ENCODE measurements around the gene PIK3R3. TPM values are rescaled to one million over a fixed set of nuclear protein-coding genes. Genes with fewer than 3 reads are reported as not detected.
"Not testable (repeated sequence)": the region's sequence is repeated elsewhere in the genome, so short reads cannot be mapped to it uniquely, and the experiment has no call there.

The PIK3R3 gene
- polyA plus RNA-seq, 4 donors = 23.1 to 38.3 (median 25.4) TPM

DNA sequence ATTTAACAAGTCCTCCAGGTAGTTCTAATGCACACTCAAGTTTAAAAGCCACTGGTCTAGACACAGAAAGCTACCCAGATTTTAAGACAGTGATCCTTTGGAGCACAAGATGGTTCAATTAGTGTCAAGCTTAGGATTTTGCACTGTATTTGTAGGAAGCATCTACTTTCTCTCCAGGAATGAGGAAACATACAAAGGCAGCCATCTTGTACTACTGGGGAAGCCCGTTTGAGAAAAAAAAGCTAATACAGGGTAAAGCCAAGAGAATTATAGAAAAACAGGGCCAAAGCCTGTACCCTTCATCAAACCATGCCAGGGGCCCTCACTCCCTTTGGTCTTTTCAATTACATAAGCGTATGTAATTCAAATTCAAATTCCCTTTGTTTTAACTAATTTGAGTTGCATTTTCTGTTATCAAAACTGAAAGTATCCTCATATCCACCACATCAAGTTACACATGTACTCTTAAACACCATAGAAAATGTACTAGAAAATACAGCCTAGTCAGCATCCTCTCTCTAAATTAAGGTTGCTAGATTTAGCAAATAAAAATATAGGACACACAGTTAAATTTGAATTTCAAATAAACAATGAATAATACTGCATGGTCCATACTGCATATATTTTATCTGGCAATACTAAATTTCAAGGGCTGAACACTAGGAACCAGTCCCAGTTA, 17.4 kb downstream of the PIK3R3 start:
- no peak for DNase-seq (ENCODE audit: low read depth in 4 of 4, low spot score in 3 of 4)

DNA sequence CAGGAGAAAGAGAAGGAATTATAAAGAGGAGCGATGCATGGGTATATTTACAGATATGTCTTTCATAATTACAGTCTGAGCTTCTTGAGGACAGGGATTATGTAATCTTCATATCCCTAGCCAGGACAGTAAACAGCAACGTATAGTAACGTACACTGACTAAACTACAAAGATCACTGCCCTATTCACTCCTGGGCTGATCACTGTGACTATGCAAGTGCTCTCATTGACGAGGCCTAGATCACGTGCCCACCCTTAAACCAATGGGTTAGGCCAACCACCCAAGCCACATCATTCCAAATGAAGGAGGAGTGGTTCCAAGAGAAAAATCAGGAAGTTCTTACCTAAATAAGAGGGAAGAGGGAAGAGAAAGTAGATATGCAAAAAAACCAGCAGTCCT, 18.5 kb downstream of the PIK3R3 start:
- DNase-seq (ENCODE audit: low read depth in 4 of 4, low spot score in 3 of 4) = no peak

DNA sequence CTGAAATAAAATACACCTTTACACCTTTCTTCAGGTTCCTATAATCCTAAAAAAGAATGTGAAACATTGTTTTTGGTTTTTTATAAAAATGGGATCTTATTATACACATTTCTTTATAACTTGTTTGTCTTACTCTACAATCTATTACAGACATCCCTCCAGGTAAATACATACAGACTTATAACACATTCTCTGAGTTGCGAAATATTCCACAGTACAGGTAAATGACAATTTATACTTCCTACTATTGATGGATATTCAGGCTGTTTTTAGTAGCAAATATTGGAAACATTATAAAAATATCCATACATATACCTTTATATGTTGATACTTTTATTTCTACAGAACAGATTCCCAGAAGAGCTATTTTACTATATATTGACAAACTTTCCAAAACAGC, 20.3 kb downstream of the PIK3R3 start:
- DNase-seq (ENCODE audit: low read depth in 4 of 4, low spot score in 3 of 4) = no peak

DNA sequence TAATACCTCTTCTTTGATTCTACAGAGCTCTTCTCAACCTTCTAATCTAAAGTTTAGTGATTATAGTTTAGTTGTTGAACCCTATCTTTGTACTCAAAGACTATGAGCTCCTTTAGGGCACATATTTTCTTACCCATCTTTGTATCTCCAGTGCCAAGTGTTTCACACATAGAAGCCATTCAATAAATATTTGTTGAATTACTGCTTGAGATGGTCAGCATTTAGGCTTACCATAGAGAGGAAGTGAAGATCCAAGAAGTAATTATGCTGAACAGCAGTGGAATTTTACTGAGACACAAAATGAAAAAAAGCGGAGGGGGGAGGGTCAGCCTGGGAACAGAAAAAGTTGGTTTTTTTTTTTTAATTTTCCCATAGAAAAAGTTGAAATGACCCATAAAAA, 21.9 kb downstream of the PIK3R3 start:
- no peak for DNase-seq (ENCODE audit: low read depth in 4 of 4, low spot score in 3 of 4)

DNA sequence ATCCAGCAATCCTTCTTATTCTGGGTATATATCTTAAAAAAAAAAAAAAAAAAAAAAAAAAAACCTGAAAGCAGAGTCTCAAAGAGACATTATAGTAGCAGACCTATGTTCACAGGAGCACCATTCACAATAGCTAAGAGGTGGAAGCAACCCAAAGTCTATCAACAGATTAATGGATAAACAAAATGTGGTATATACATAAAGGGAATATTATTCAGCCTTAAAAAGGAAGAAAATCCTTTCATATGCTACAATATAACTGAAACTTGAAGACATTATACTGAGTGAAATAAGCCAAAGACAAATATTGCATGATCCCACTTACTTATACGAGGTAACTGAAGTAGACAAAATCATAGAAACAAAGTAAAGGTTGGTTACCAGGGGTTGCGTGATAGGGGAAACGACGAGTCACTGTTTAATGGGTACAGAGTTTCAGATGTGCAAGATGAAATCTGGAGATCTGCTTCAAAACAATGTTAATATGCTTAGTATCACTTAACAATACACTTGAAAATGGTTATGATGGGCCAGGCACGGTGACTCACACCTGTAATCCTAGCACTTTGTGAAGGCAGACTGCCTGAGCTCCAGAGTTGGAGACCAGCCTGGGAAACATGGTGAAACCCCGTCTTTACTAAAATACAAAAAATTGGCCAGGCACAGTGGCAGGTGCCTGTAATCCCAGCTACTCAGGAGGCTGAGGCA, 29.5 kb downstream of the PIK3R3 start:
- DNase-seq (ENCODE audit: low read depth in 4 of 4, low spot score in 3 of 4) = no peak

DNA sequence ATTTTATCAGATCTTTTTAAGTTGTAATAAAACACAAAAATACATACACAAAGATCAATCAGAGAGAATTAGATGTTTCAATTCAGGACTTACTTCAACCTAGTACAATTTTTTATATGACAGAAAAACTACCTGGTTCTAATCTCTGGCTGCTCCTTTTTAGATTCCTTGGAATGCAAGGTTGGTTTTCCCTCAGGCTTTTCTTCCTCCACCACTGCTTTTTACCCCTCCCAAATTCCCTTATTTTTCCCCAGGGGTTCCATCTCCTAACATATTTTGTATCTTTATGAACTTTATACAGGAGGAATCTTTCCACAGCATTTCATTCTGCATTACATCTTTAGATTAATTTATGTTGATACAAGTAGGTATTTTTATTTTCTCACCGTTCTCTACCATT, 33.2 kb downstream of the PIK3R3 start:
- DNase-seq (ENCODE audit: low read depth in 4 of 4, low spot score in 3 of 4) = no peak

DNA sequence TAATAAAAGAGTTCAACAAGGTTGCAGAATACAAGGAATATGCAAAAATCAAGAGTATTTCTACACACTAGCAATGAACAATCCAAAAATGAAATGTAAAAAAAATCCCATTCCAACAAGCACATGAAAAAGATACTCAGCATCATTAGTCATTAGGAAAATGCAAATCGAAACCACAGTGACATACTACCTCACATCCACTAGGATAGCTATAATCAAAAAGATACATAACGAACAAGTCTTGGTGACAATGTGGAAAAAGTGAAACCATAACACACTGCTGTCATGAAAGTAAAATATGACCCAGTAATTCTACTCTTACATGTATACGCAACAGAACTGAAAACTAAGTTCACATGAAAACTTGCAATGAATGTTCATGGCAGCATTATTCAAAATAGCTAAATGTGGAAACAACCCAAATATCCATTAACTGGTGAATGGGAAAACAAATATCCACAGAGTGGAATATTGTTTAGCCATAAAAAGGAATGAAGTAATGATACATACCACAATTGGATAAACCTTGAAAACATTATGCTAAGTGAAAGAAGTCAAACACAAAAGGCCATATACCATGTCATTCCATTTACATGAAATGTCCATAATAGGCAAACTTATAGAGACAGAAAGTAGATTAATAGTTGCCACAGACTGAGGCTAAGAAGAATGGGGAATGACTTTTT, 34.3 kb downstream of the PIK3R3 start:
- no peak for DNase-seq (ENCODE audit: low read depth in 4 of 4, low spot score in 3 of 4)

DNA sequence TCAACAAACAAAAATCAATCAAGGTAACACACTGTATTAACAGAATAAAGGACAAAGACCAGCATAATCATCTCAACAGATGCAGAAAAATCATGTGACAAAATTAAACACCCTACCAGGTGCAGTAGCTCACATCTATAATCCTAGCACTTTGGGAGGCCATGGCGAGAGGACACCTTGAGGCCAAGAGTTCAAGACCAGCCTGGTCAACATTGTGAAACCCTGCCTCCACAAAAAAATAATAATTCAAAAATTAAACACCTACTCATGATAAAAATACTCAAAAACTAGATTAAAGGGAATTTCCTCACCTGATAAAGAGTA, 35.3 kb downstream of the PIK3R3 start:
- DNase-seq (ENCODE audit: low read depth in 4 of 4, low spot score in 3 of 4) = no peak

DNA sequence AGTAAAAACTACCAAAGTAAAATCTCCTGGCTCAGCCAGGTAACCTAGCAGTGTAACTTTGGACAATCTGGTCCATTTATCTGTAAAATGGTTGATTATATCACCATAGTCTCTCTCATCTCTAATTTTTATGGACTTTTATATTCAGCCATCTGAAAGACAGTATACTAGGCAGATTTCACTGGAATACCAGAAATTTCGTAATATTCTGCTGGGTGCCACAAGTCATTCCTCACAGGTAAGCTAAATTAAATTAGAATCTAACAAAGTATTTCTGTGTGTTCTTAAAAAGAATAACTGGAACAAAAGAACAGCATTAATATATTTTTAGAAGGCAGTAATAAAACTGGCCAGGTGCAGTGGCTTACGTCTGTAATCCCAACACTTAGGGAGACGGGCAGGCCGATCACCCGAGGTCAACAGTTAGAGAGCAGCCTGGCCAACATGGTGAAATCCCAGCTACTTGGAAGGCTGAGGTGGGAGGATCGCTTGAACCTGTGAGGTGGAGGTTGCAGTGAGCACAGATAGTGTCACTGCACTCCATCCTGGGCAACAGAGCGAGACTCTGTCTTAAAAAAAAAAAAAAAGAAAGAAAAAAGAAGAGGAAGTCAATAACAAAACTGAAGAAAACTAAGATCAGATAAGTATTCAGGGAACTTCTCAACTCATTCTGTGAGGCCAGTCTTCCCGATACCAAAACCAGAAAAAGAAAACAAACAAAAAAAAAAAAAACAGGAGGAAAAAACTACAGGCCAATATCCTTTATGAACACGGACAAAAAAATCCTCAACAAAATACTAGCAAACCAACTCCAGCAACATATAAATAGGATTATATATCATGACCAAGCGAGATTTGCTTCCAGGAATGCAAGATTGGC, 35.9 kb downstream of the PIK3R3 start:
- no peak for DNase-seq (ENCODE audit: low read depth in 4 of 4, low spot score in 3 of 4)

DNA sequence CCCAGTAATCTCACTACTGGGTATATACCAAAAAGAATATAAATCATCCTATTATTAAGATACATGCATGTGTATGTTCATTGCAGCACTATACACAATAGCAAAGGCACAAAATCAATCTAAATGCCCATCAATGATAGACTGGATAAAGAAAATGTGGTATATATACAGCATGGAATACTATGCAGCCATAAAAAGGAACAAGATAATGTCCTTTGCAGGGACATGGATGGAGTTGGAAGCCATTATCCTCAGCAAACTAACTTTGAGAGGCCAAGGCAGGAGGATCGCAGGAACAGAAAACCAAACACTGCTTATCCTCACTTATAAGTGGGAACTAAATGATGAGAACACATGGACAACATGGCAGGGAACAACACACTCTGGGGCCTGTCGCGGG, 37.3 kb downstream of the PIK3R3 start:
- not testable (repeated sequence) for DNase-seq (ENCODE audit: low read depth in 4 of 4, low spot score in 3 of 4)

DNA sequence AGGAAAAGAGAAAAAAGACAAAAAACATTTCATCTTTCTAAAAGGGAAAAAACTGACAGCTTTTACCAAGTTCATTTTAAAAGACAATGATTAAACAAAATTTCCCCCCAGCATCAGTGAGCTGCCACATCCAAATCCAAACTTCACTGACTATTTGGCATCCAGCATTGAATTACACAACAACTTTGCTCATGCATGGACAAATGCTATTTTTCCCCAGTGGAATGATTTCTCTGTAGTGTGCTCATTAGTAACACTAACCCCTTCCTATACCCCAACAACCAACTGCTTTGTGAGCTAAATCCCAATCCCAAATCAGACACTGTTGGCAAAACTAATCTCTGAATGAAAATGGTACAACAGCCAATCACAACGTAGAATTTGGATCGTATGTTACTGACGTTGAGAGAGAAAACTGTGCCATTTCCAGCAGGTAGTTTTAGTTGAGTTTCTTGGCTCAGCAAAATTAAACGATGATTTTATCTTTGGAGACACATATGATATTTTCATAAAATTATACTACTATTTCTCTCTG, 37.9 kb downstream of the PIK3R3 start:
- DNase-seq (ENCODE audit: low read depth in 4 of 4, low spot score in 3 of 4) = no peak

DNA sequence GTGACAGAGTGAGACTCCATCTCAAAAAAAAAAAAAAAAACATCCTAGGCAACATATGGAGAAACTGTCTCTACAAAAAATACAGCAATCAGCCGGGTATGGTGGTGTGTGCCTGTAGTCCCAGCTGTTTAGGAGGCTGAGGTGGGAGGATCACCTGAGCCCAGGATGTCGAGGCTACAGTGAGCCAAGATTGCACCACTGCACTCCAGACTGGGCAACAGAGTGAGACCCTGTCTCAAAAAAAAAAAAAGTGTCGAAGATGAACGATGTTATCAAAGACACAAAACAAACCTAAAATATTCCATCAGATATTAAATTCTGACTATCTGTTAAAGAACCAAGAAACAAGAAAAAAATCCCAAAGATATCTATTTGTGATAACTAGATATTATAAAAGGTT, 38.6 kb downstream of the PIK3R3 start:
- not testable (repeated sequence) for DNase-seq (ENCODE audit: low read depth in 4 of 4, low spot score in 3 of 4)

DNA sequence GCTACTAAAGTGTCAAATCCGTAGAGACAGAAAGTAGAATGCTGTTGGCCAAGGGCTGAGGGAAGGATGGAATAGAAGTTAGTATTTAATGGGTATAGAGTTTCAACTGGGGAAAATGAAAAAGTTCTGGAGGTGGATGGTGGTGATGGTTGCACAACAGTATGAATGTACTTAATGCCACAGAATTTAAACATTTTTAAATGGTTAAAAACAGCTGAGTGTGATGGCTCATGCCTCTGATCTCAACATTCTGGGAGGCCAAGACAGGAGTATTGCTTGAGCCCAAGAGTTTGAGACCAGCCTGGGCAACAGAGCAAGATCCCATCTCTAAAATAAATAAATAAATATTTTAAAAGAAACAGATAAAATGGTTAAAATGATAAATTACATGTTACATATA, 44.5 kb downstream of the PIK3R3 start:
- DNase-seq (ENCODE audit: low read depth in 4 of 4, low spot score in 3 of 4) = no peak

DNA sequence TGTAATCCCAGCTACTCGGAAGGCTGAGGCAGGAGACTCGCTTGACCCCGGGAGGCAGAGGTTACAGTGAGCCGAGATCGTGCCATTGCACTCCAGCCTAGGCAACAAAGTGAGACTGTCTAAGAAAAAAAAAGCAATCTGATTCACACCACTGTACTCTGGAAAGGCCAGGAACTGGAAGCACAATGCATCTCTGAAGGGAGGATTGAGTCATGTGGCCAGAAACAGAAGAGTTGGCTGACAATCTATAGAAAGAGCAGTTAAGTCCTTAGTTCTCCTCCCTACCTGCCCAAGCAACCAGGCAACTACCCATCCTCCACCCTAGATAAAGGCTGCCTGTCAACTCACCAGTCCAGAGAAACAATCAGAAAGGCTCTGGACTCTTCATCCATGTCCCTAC, 45.9 kb downstream of the PIK3R3 start:
- no peak for DNase-seq (ENCODE audit: low read depth in 4 of 4, low spot score in 3 of 4)

DNA sequence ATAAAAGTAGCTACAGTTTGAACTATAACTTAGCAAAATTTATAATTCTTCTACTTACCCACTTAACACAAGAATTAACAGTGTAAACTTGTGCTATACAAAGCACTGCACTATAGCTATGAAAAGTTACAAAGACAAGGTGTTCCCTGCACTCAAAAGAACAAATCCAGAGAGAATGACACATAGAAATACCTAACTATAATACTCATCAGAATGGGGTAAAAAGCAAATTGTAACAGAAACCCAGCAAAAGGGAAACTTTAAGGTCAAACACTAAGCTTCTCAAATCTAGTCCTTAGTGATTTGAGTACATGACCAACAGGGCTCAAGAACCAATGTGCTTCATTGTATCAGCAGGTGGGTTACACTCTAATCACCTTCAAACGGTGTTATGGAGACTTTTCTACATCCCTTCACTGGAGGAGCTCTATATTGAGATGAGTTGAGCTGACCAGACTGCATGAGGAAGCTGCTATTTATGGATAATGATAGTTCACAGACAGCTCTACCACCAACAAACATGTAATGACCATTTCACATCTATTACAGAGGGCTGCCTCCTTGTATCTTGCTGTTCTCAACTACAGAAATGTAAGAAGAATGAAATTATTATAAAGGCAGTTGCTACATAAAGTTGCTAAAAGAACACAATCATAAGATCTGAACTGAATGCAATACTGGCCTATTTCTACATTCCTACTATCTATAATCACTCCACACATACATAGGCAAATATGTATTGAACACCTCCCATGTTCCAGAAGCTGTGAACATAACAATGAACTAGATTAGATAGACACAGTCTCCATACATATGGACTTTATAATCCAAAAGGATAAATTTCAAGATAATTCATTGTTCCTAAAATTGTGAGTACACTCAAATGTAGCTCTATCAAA, 47.6 kb downstream of the PIK3R3 start:
- no peak for DNase-seq (ENCODE audit: low read depth in 4 of 4, low spot score in 3 of 4)

DNA sequence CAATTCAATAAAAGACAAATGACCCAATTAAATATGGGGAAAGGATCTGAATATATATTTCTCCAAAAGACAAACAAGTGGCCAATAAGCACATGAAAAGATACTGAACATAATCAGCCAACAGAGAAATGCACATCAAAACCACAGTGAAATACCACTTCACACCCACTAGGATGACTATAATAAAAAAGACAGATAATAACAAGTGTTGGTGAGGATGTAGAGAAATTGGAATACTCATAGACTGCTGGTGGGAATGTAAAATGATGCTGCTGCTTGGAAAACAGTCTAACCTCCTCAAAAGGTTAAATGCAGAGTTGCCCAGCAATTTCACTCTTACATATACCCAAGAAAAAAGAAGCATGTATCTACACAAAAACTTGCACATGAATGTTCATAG, 48.9 kb downstream of the PIK3R3 start:
- no peak for DNase-seq (ENCODE audit: low read depth in 4 of 4, low spot score in 3 of 4)

DNA sequence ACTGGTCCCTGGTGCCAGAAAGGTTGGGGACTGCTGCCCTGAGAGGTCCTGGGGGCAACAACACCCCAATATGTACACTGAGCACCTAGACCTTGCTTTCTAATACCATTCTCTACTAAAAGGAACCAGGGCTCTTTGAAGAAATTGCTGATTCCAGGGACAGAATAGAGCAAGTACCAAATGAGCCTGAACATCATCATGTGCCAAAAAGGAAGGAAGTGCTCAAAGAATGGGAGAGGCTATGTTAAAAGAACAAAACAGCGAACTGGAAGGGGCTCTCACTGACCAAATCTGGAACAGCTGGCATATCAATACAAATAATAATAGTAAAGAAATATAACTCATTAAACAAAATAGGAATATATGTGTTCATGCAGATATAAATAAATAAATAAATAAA, 50.8 kb downstream of the PIK3R3 start:
- DNase-seq (ENCODE audit: low read depth in 4 of 4, low spot score in 3 of 4) = no peak

DNA sequence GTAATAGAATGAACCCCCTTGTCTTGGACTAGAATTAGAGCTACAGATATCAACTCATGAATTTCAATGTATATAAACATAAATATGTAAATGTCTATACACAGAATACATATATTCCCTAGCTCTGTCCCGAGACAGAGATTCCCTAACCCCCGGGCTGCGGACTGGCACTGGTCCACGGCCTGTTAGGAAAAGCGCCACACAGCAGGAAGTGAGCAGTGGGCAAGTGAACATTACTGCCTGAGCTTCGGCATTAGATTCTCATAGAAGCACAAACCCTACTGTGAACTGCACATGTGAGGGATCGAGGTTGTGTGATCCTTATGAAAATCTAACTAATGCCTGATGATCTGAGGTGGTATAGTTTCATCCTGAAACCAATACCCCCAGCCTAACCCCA, 51.2 kb downstream of the PIK3R3 start:
- DNase-seq (ENCODE audit: low read depth in 4 of 4, low spot score in 3 of 4) = no peak

DNA sequence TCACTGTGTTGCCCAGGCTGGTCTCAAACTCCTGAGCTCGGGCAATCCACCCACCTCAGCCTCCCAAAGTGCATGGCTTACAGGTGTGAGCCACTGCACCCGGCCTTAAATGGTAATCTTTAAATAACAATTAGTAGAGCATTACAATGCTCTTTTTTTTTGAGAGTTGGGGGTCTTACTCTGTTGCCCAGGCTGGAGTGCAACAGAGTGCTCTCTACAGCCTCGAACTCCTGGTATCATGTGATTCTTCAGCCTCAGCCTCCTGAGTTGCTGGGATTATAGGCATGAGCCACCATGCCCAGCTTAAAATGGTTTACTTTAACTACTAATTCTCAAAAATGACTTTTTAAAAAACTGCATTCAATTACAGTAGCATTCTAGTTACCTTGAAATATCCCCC, 52.2 kb downstream of the PIK3R3 start:
- DNase-seq (ENCODE audit: low read depth in 4 of 4, low spot score in 3 of 4) = no peak

DNA sequence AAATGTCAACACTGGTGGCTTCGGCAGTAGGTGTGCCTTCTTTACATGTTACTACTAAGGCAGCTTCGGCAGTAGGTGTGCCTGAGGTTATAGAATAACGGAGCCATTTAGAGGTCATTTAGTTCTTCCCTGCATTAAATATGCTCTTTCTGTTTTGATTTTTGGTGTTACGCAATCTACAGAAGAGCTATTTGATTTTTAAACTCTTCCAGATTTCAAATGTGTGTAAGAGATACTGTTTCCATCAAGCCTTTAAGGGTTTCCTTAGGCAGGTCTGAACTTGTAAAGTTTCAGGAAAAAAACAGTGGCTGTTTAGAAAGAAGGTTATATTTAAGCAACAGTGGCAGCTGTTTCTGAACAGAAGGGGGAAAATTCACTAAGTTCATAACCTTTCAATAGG, 54.8 kb downstream of the PIK3R3 start:
- no peak for DNase-seq (ENCODE audit: low read depth in 4 of 4, low spot score in 3 of 4)

Measured in left renal pelvis (tissue), 4 donors.